Measurements from ENCODE around the gene SEC24D. TPM values are rescaled to one million over a fixed set of nuclear protein-coding genes. Genes with fewer than 3 reads are reported as not detected.

The SEC24D gene
- total RNA-seq, 6 experiments from 2014 or later: 164 to 198 (median 183) TPM

- Mint-ChIP-seq H3K4me1 (ENCODE audit: low read depth) (peaks cover 99% of the 10 kb centered on the region), H3K4me3 (no peak overlapping the region), H3K27ac (peak overlapping the region; percentile 4; the same call in 1 of the 2 replicates), H3K9me3 (no peaks in the 10 kb centered on the region), H3K36me3 (ENCODE audit: low read depth) (peaks cover 69% of the 10 kb centered on the region), H3K27me3 (ENCODE audit: insufficient read depth) (no peaks in the 10 kb centered on the region; the same call in 1 of the 2 replicates)
- DNase-seq: no peak
- no peak for TF ChIP-seq CTCF (IDR thresholded peaks at IDR 0.05)
Measured at GRCh38 chr4:118761397-118762016, 74.4 kb downstream of the SEC24D start.

- peaks cover 75% of the 10 kb centered on the region for H3K36me3 Mint-ChIP-seq (ENCODE audit: low read depth)
- no peak for TF ChIP-seq CTCF (IDR thresholded peaks at IDR 0.05)
- H3K27ac Mint-ChIP-seq: peak overlapping the region; percentile 38; the same call in 1 of the 2 replicates
- no peaks in the 10 kb centered on the region; the same call in 1 of the 2 replicates for H3K27me3 Mint-ChIP-seq (ENCODE audit: insufficient read depth)
- H3K4me1 Mint-ChIP-seq (ENCODE audit: low read depth): peaks cover 99% of the 10 kb centered on the region
- no peak overlapping the region for H3K4me3 Mint-ChIP-seq
- no peaks in the 10 kb centered on the region for H3K9me3 Mint-ChIP-seq
- DNase-seq: no peak
Measured at GRCh38 chr4:118760493-118760892, 75.4 kb downstream of the SEC24D start.

- Mint-ChIP-seq H3K27me3 (ENCODE audit: insufficient read depth) (no peaks in the 10 kb centered on the region; the same call in 1 of the 2 replicates), H3K27ac (peak overlapping the region; percentile 38), H3K9me3 (no peaks in the 10 kb centered on the region), H3K4me3 (no peak overlapping the region), H3K4me1 (ENCODE audit: low read depth) (peaks cover 99% of the 10 kb centered on the region), H3K36me3 (ENCODE audit: low read depth) (peaks cover 79% of the 10 kb centered on the region)
- DNase-seq: no peak
- no peak for TF ChIP-seq CTCF (IDR thresholded peaks at IDR 0.05)
Measured at GRCh38 chr4:118760092-118760491, 75.8 kb downstream of the SEC24D start.

GRCh38 chr4:118759481-118759880 is 76.4 kb downstream of the SEC24D start:
- no peak for DNase-seq
- H3K27ac Mint-ChIP-seq: peak overlapping the region; percentile 34
- no peaks in the 10 kb centered on the region for H3K9me3 Mint-ChIP-seq
- no peak for TF ChIP-seq CTCF (IDR thresholded peaks at IDR 0.05)
- H3K4me1 Mint-ChIP-seq (ENCODE audit: low read depth): peaks cover 99% of the 10 kb centered on the region
- peak overlapping the region; percentile 20 for H3K4me3 Mint-ChIP-seq
- H3K36me3 Mint-ChIP-seq (ENCODE audit: low read depth): peaks cover 79% of the 10 kb centered on the region
- no peaks in the 10 kb centered on the region; the same call in 1 of the 2 replicates for H3K27me3 Mint-ChIP-seq (ENCODE audit: insufficient read depth)

GRCh38 chr4:118758293-118758692 is 77.6 kb downstream of the SEC24D start:
- H3K36me3 Mint-ChIP-seq (ENCODE audit: low read depth): peaks cover 77% of the 10 kb centered on the region
- no peaks in the 10 kb centered on the region for H3K9me3 Mint-ChIP-seq
- peak overlapping the region; percentile 28; the same call in 1 of the 2 replicates for H3K4me3 Mint-ChIP-seq
- no peak for TF ChIP-seq CTCF (IDR thresholded peaks at IDR 0.05)
- H3K27me3 Mint-ChIP-seq (ENCODE audit: insufficient read depth): no peaks in the 10 kb centered on the region; the same call in 1 of the 2 replicates
- H3K4me1 Mint-ChIP-seq (ENCODE audit: low read depth): peaks cover 99% of the 10 kb centered on the region
- H3K27ac Mint-ChIP-seq: peak overlapping the region; percentile 55
- DNase-seq: no peak
